DOHH2 (cell line): ENCODE results near the gene LIMS2.

Experiments used
- H3F3A ChIP-seq: fragments of 200-600 bp; sonication (generic), shearing (Covaris generic); 2 replicates; pipeline ENCODE4 v1.6.0; 2016; ENCODE audit warnings: antibody characterized with exemption, mild to moderate bottlenecking; ENCODE audit not compliant: control insufficient read depth, insufficient read depth
- H3K27ac ChIP-seq: fragments of 200-600 bp; sonication (generic); 2 replicates; pipeline ENCODE4 v1.5.1; 2014; ENCODE audit warnings: low read depth, mild to moderate bottlenecking, low read length, moderate library complexity
- H3K27me3 ChIP-seq: fragments of 200-600 bp; sonication (generic); 2 replicates; pipeline ENCODE4 v1.6.1; 2014; ENCODE audit warnings: mild to moderate bottlenecking, low read length, mixed read lengths; ENCODE audit not compliant: control insufficient read depth
- H3K36me3 ChIP-seq: fragments of 200-600 bp; sonication (generic); 2 replicates; pipeline ENCODE4 v1.6.1; 2014; ENCODE audit warnings: mild to moderate bottlenecking, low read length, moderate library complexity, mixed read lengths; ENCODE audit not compliant: control insufficient read depth
- H3K4me1 ChIP-seq: fragments of 200-600 bp; sonication (generic); 2 replicates; pipeline ENCODE4 v1.6.1; 2014; ENCODE audit warnings: mild to moderate bottlenecking, low read length, mixed read lengths; ENCODE audit not compliant: control insufficient read depth
- H3K4me2 ChIP-seq: fragments of 200-600 bp; sonication (generic); 2 replicates; pipeline ENCODE4 v1.6.0; 2014; ENCODE audit warnings: mild to moderate bottlenecking, low read length, moderate library complexity
- H3K4me3 ChIP-seq: fragments of 200-600 bp; sonication (generic); 2 replicates; pipeline ENCODE4 v1.5.1; 2014; ENCODE audit warnings: mild to moderate bottlenecking, low read length, mixed read lengths
- H3K79me2 ChIP-seq: fragments of 200-600 bp; sonication (generic); 2 replicates; pipeline ENCODE4 v1.6.1; 2014; ENCODE audit warnings: mild to moderate bottlenecking, low read length, mixed read lengths; ENCODE audit not compliant: control insufficient read depth
- H3K9me2 ChIP-seq: fragments of 200-600 bp; sonication (generic); replicated peaks from 2 replicates; pipeline ENCODE4 v1.6.1; 2014; ENCODE audit warnings: mild to moderate bottlenecking, low read length, mixed read lengths; ENCODE audit not compliant: control insufficient read depth
- H3K9me3 ChIP-seq: fragments of 200-600 bp; sonication (generic); 2 replicates; pipeline ENCODE4 v1.6.1; 2014; ENCODE audit warnings: antibody characterized with exemption, low read length, mixed read lengths; ENCODE audit not compliant: control insufficient read depth, insufficient read depth
- H4K20me1 ChIP-seq: fragments of 200-600 bp; sonication (generic); 2 replicates; pipeline ENCODE4 v1.6.0; 2014; ENCODE audit warnings: low read depth, mild to moderate bottlenecking, antibody characterized with exemption, low read length, moderate library complexity; ENCODE audit not compliant: control insufficient read depth, insufficient read depth
- EZH2phosphoT487 ChIP-seq: fragments of 200-600 bp; sonication (generic); IDR thresholded peaks from 2 replicates; pipeline ENCODE4 v1.6.1; 2017; ENCODE audit warnings: borderline replicate concordance, mild to moderate bottlenecking, antibody characterized with exemption, low read length, moderate library complexity, mixed read lengths
- TF ChIP-seq, protein P1 (sequence below): fragments of 200-600 bp; sonication (generic); IDR thresholded peaks from one replicate; pipeline ENCODE4 v1.5.1; 2014; ENCODE audit warnings: antibody characterized with exemption, mild to moderate bottlenecking, low read depth, low read length; ENCODE audit not compliant: poor library complexity, severe bottlenecking

Gene LIMS2

DNA sequence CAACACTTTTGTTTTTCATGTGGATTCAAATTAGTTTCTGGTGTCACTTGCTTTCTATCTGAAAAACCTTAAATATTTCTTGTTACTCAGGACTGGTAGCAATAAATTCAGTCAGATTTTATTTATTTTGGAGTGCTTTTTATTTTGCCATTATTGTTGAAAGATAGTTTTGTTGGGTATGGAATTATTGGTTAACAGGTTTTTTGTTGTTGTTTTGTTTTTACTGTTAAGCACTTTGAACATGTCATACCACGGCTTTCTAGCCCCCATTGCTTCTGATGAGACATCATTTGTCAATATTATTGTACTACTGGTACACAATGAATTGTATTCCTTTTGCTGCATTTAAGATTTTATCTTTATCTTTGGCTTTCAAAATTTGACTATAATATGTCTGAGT lies 13.1 kb upstream of the LIMS2 start:
- no peaks in the 10 kb centered on the region for H3K36me3 ChIP-seq
- no peak overlapping the region for H3K4me2 ChIP-seq
- H4K20me1 ChIP-seq = no peaks in the 10 kb centered on the region
- H3K27me3 ChIP-seq = peaks cover 3% of the 10 kb centered on the region; the same call in 1 of the 2 replicates
- no peaks in the 10 kb centered on the region for H3K9me2 ChIP-seq
- H3F3A ChIP-seq = no peaks in the 10 kb centered on the region
- peaks cover 21% of the 10 kb centered on the region for H3K9me3 ChIP-seq
- H3K79me2 ChIP-seq = no peaks in the 10 kb centered on the region
- no peaks in the 10 kb centered on the region for H3K4me1 ChIP-seq
- no peak overlapping the region for H3K27ac ChIP-seq
- no peak overlapping the region for H3K4me3 ChIP-seq
- TF ChIP-seq, protein P1, sequence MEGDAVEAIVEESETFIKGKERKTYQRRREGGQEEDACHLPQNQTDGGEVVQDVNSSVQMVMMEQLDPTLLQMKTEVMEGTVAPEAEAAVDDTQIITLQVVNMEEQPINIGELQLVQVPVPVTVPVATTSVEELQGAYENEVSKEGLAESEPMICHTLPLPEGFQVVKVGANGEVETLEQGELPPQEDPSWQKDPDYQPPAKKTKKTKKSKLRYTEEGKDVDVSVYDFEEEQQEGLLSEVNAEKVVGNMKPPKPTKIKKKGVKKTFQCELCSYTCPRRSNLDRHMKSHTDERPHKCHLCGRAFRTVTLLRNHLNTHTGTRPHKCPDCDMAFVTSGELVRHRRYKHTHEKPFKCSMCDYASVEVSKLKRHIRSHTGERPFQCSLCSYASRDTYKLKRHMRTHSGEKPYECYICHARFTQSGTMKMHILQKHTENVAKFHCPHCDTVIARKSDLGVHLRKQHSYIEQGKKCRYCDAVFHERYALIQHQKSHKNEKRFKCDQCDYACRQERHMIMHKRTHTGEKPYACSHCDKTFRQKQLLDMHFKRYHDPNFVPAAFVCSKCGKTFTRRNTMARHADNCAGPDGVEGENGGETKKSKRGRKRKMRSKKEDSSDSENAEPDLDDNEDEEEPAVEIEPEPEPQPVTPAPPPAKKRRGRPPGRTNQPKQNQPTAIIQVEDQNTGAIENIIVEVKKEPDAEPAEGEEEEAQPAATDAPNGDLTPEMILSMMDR = no peak

GRCh38 chr2:127685410-127686080 lies 10.2 kb upstream of the LIMS2 start:
- H3K36me3 ChIP-seq = no peaks in the 10 kb centered on the region

DNA sequence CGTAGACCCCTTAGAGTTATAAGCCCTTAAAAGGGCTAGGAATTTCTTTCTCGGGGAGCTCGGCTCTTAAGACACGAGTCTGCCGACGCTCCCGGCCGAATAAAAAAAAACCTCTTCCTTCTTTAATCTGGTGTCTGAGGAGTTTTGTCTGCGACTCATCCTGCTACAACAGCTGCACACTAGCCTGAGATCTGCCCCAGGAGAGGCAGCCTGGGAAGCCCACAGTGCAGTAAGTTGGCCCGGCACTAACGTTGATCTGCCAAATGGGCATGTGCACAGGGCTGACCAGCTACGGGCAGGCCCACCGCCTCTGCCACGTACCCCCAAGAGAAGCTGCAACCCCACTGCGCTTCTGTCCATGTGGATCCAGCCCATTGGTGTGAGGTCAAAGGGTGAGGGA lies 8.4 kb upstream of the LIMS2 start:
- peaks cover 30% of the 10 kb centered on the region for H3K27me3 ChIP-seq
- no peak overlapping the region for H3K4me2 ChIP-seq
- no peaks in the 10 kb centered on the region for H3F3A ChIP-seq
- H3K36me3 ChIP-seq = no peaks in the 10 kb centered on the region
- peaks cover 2% of the 10 kb centered on the region; the same call in 1 of the 2 replicates for H3K4me1 ChIP-seq
- H3K4me3 ChIP-seq = no peak overlapping the region
- H3K27ac ChIP-seq = no peak overlapping the region
- H4K20me1 ChIP-seq = no peaks in the 10 kb centered on the region
- TF ChIP-seq, protein P1 = no peak
- no peak for TF ChIP-seq EZH2phosphoT487
- peaks cover 6% of the 10 kb centered on the region; the same call in 1 of the 2 replicates for H3K9me3 ChIP-seq
- no peaks in the 10 kb centered on the region for H3K9me2 ChIP-seq
- no peaks in the 10 kb centered on the region for H3K79me2 ChIP-seq

More at GRCh38 chr2:127685410-127686080, 10.2 kb upstream of the LIMS2 start:
- H3K27ac ChIP-seq = no peak overlapping the region
- H3K4me3 ChIP-seq = no peak overlapping the region
- no peak overlapping the region for H3K4me2 ChIP-seq
- no peaks in the 10 kb centered on the region for H3K9me2 ChIP-seq
- peaks cover 14% of the 10 kb centered on the region for H3K9me3 ChIP-seq
- TF ChIP-seq EZH2phosphoT487 = no peak
- TF ChIP-seq, protein P1 = no peak
- H3K79me2 ChIP-seq = no peaks in the 10 kb centered on the region
- no peaks in the 10 kb centered on the region for H3F3A ChIP-seq
- peaks cover 21% of the 10 kb centered on the region for H3K27me3 ChIP-seq
- H4K20me1 ChIP-seq = no peaks in the 10 kb centered on the region
- H3K4me1 ChIP-seq = peaks cover 2% of the 10 kb centered on the region; the same call in 1 of the 2 replicates
